ENCODE data around the gene OR10G3.

OR10G3 gene

GRCh38 chr14:21535545-21536417, 44.1 kb downstream of the OR10G3 start:
- Histone ChIP-seq H3K36me3 (ENCODE audit: insufficient read depth, low read length) (no peaks in the 10 kb centered on the region), H3K4me1 (ENCODE audit: control insufficient read depth, insufficient read depth, low read length, unreplicated experiment) (no peaks in the 10 kb centered on the region), H3K79me2 (ENCODE audit: control insufficient read depth, insufficient read depth, low read length, unreplicated experiment) (no peaks in the 10 kb centered on the region), H3K27ac (ENCODE audit: low read depth, low read length) (no peak overlapping the region), H3K27me3 (ENCODE audit: insufficient read depth, low read length) (peaks cover 64% of the 10 kb centered on the region), H3K4me3 (ENCODE audit: low read depth, low read length) (peak overlapping the region; percentile 65), H2AFZ (ENCODE audit: low read length, unreplicated experiment) (no peak overlapping the region)

- H3K36me3 ChIP-seq (ENCODE audit: insufficient read depth, low read length), result no peaks in the 10 kb centered on the region
- H3K4me1 ChIP-seq (ENCODE audit: control insufficient read depth, insufficient read depth, low read length, unreplicated experiment), result no peaks in the 10 kb centered on the region
- no peaks in the 10 kb centered on the region for H3K79me2 ChIP-seq (ENCODE audit: control insufficient read depth, insufficient read depth, low read length, unreplicated experiment)
- no peak overlapping the region for H3K4me3 ChIP-seq (ENCODE audit: low read depth, low read length)
- H2AFZ ChIP-seq (ENCODE audit: low read length, unreplicated experiment), result no peak overlapping the region
- no peak overlapping the region for H3K27ac ChIP-seq (ENCODE audit: low read depth, low read length)
- H3K27me3 ChIP-seq (ENCODE audit: insufficient read depth, low read length), result peaks cover 60% of the 10 kb centered on the region
Observed at GRCh38 chr14:21534576-21534975, 45.3 kb downstream of the OR10G3 start.

- Histone ChIP-seq H2AFZ (ENCODE audit: low read length, unreplicated experiment) (no peak overlapping the region), H3K27ac (ENCODE audit: low read depth, low read length) (no peak overlapping the region), H3K36me3 (ENCODE audit: insufficient read depth, low read length) (no peaks in the 10 kb centered on the region), H3K79me2 (ENCODE audit: control insufficient read depth, insufficient read depth, low read length, unreplicated experiment) (no peaks in the 10 kb centered on the region), H3K27me3 (ENCODE audit: insufficient read depth, low read length) (peaks cover 48% of the 10 kb centered on the region), H3K4me1 (ENCODE audit: control insufficient read depth, insufficient read depth, low read length, unreplicated experiment) (no peaks in the 10 kb centered on the region), H3K4me3 (ENCODE audit: low read depth, low read length) (no peak overlapping the region)
Observed at GRCh38 chr14:21533294-21533693, 46.6 kb downstream of the OR10G3 start.

GRCh38 chr14:21529515-21529914, 50.4 kb downstream of the OR10G3 start:
- peaks cover 15% of the 10 kb centered on the region for H3K27me3 ChIP-seq (ENCODE audit: insufficient read depth, low read length)
- no peak overlapping the region for H3K4me3 ChIP-seq (ENCODE audit: low read depth, low read length)
- H3K4me1 ChIP-seq (ENCODE audit: control insufficient read depth, insufficient read depth, low read length, unreplicated experiment), result peaks cover 7% of the 10 kb centered on the region
- no peak overlapping the region for H3K27ac ChIP-seq (ENCODE audit: low read depth, low read length)
- no peak overlapping the region for H2AFZ ChIP-seq (ENCODE audit: low read length, unreplicated experiment)
- H3K79me2 ChIP-seq (ENCODE audit: control insufficient read depth, insufficient read depth, low read length, unreplicated experiment), result no peaks in the 10 kb centered on the region
- no peaks in the 10 kb centered on the region for H3K36me3 ChIP-seq (ENCODE audit: insufficient read depth, low read length)

GRCh38 chr14:21528381-21529348, 51.2 kb downstream of the OR10G3 start:
- H3K4me3 ChIP-seq (ENCODE audit: low read depth, low read length), result no peak overlapping the region
- H3K27ac ChIP-seq (ENCODE audit: low read depth, low read length), result no peak overlapping the region
- no peak overlapping the region for H2AFZ ChIP-seq (ENCODE audit: low read length, unreplicated experiment)

GRCh38 chr14:21527318-21527679, 52.6 kb downstream of the OR10G3 start:
- no peak overlapping the region for H3K27ac ChIP-seq (ENCODE audit: low read depth, low read length)
- no peak overlapping the region for H3K4me3 ChIP-seq (ENCODE audit: low read depth, low read length)
- H3K79me2 ChIP-seq (ENCODE audit: control insufficient read depth, insufficient read depth, low read length, unreplicated experiment), result no peaks in the 10 kb centered on the region
- H3K27me3 ChIP-seq (ENCODE audit: insufficient read depth, low read length), result no peaks in the 10 kb centered on the region
- no peaks in the 10 kb centered on the region for H3K36me3 ChIP-seq (ENCODE audit: insufficient read depth, low read length)
- peaks cover 7% of the 10 kb centered on the region for H3K4me1 ChIP-seq (ENCODE audit: control insufficient read depth, insufficient read depth, low read length, unreplicated experiment)
- H2AFZ ChIP-seq (ENCODE audit: low read length, unreplicated experiment), result no peak overlapping the region

More at GRCh38 chr14:21528381-21529348, 51.2 kb downstream of the OR10G3 start:
- Histone ChIP-seq H3K27me3 (ENCODE audit: insufficient read depth, low read length) (peaks cover 7% of the 10 kb centered on the region), H3K4me1 (ENCODE audit: control insufficient read depth, insufficient read depth, low read length, unreplicated experiment) (peaks cover 7% of the 10 kb centered on the region), H3K36me3 (ENCODE audit: insufficient read depth, low read length) (no peaks in the 10 kb centered on the region), H3K79me2 (ENCODE audit: control insufficient read depth, insufficient read depth, low read length, unreplicated experiment) (no peaks in the 10 kb centered on the region)

GRCh38 chr14:21526672-21527317, 53.1 kb downstream of the OR10G3 start:
- Histone ChIP-seq H3K79me2 (ENCODE audit: control insufficient read depth, insufficient read depth, low read length, unreplicated experiment) (no peaks in the 10 kb centered on the region), H2AFZ (ENCODE audit: low read length, unreplicated experiment) (peak overlapping the region; percentile 93), H3K27me3 (ENCODE audit: insufficient read depth, low read length) (no peaks in the 10 kb centered on the region), H3K27ac (ENCODE audit: low read depth, low read length) (no peak overlapping the region), H3K4me1 (ENCODE audit: control insufficient read depth, insufficient read depth, low read length, unreplicated experiment) (peaks cover 9% of the 10 kb centered on the region), H3K4me3 (ENCODE audit: low read depth, low read length) (peak overlapping the region; percentile 95), H3K36me3 (ENCODE audit: insufficient read depth, low read length) (no peaks in the 10 kb centered on the region)

- Histone ChIP-seq H3K36me3 (ENCODE audit: insufficient read depth, low read length) (no peaks in the 10 kb centered on the region), H2AFZ (ENCODE audit: low read length, unreplicated experiment) (peak within 1 kb of the TSS; percentile 93), H3K27ac (ENCODE audit: low read depth, low read length) (no peak within 1 kb of the TSS), H3K4me1 (ENCODE audit: control insufficient read depth, insufficient read depth, low read length, unreplicated experiment) (peaks cover 14% of the 10 kb centered on the region), H3K4me3 (ENCODE audit: low read depth, low read length) (peak within 1 kb of the TSS; percentile 95), H3K79me2 (ENCODE audit: control insufficient read depth, insufficient read depth, low read length, unreplicated experiment) (no peaks in the 10 kb centered on the region), H3K27me3 (ENCODE audit: insufficient read depth, low read length) (no peaks in the 10 kb centered on the region)
Observed at GRCh38 chr14:21525962-21526671, 53.8 kb downstream of the OR10G3 start, which contains the start of gene SALL2. Gene SALL2, minus strand, starts transcription at chr14:21526346. Its CDS starts 219 bp downstream, at chr14:21526127.

GRCh38 chr14:21525571-21525961, 54.3 kb downstream of the OR10G3 start:
- H2AFZ ChIP-seq (ENCODE audit: low read length, unreplicated experiment), result peak overlapping the region; percentile 93
- peaks cover 2% of the 10 kb centered on the region for H3K79me2 ChIP-seq (ENCODE audit: control insufficient read depth, insufficient read depth, low read length, unreplicated experiment)
- no peaks in the 10 kb centered on the region for H3K27me3 ChIP-seq (ENCODE audit: insufficient read depth, low read length)
- H3K27ac ChIP-seq (ENCODE audit: low read depth, low read length), result no peak overlapping the region
- peak overlapping the region; percentile 95 for H3K4me3 ChIP-seq (ENCODE audit: low read depth, low read length)
- no peaks in the 10 kb centered on the region for H3K36me3 ChIP-seq (ENCODE audit: insufficient read depth, low read length)
- H3K4me1 ChIP-seq (ENCODE audit: control insufficient read depth, insufficient read depth, low read length, unreplicated experiment), result peaks cover 19% of the 10 kb centered on the region
